Skeletal muscle tissue (tissue), 4 donors: Measurements from ENCODE around the gene GRM7. TPM values are rescaled to one million over a fixed set of nuclear protein-coding genes. Genes with fewer than 3 reads are reported as not detected.

Source experiments
- H3K27ac ChIP-seq: one replicate; pipeline ENCODE4 v1.7.0; 2013; ENCODE audit warnings: mild to moderate bottlenecking, low read depth, low read length, inconsistent platforms
- H3K27me3 ChIP-seq, 3 donors: one replicate each; pipeline ENCODE4 v1.7.0; 2013; ENCODE audit warnings: low read length in 3 of 3; ENCODE audit not compliant: control insufficient read depth in 3 of 3, insufficient read depth in 3 of 3
- H3K36me3 ChIP-seq, 3 donors: one replicate each; pipeline ENCODE4 v1.7.0; 2013; ENCODE audit warnings: low read length in 3 of 3; ENCODE audit not compliant: control insufficient read depth in 3 of 3, insufficient read depth in 3 of 3
- H3K4me1 ChIP-seq, 3 donors: one replicate each; pipeline ENCODE4 v1.7.0; 2013; ENCODE audit warnings: low read length in 3 of 3, mild to moderate bottlenecking in 3 of 3; ENCODE audit not compliant: control insufficient read depth in 3 of 3, insufficient read depth in 3 of 3
- H3K4me3 ChIP-seq, 3 donors: one replicate each; pipeline ENCODE4 v1.7.0; 2013; ENCODE audit warnings: low read length in 3 of 3
- H3K9ac ChIP-seq, 3 donors: one replicate each; pipeline ENCODE4 v1.7.0; 2013; ENCODE audit warnings: low read length in 3 of 3, mild to moderate bottlenecking in 3 of 3, moderate library complexity in 2 of 3, low read depth in 1 of 3
- H3K9me3 ChIP-seq, 3 donors: one replicate each; pipeline ENCODE4 v1.7.0; 2013; ENCODE audit warnings: low read length in 3 of 3; ENCODE audit not compliant: control insufficient read depth in 3 of 3
- total RNA-seq: library from RNA; depleted of rRNA; stranded (reverse); fragments of >200 nt; gene quantifications from one replicate; pipeline ENCODE4 v1.2.3, GENCODE V29; 2014
- donor health status: Osteomylitis.

GRM7 gene
- total RNA-seq, 1 donor from 2014 or later: 1.0 TPM

GRCh38 chr3:7242303-7242635 lies 381.4 kb downstream of the GRM7 start:
- no peaks in the 10 kb centered on the region for H3K4me1 ChIP-seq
- H3K27ac ChIP-seq: no peak overlapping the region
- H3K27me3 ChIP-seq: no peaks in the 10 kb centered on the region
- H3K36me3 ChIP-seq: no peaks in the 10 kb centered on the region
- no peak overlapping the region for H3K9ac ChIP-seq
- no peak overlapping the region for H3K4me3 ChIP-seq
- H3K9me3 ChIP-seq: no peaks in the 10 kb centered on the region

- Histone ChIP-seq H3K27ac (no peak overlapping the region), H3K4me1 (no peaks in the 10 kb centered on the region), H3K27me3 (no peaks in the 10 kb centered on the region), H3K36me3 (no peaks in the 10 kb centered on the region), H3K9ac (no peak overlapping the region), H3K9me3 (no peaks in the 10 kb centered on the region), H3K4me3 (no peak overlapping the region)
Measured at GRCh38 chr3:7249493-7250076, 388.7 kb downstream of the GRM7 start.

- Histone ChIP-seq H3K4me3 (no peak overlapping the region), H3K9ac (no peak overlapping the region), H3K27ac (no peak overlapping the region), H3K36me3 (no peaks in the 10 kb centered on the region), H3K27me3 (no peaks in the 10 kb centered on the region), H3K9me3 (peaks cover 0 to 6% (median 2%) of the 10 kb centered on the region in 3 donors), H3K4me1 (no peaks in the 10 kb centered on the region)
Measured at GRCh38 chr3:7254251-7254650, 393.3 kb downstream of the GRM7 start.

GRCh38 chr3:7260975-7261374 lies 400.1 kb downstream of the GRM7 start:
- H3K4me1 ChIP-seq: peaks cover 0 to 2% (median 0%) of the 10 kb centered on the region in 3 donors
- no peak overlapping the region for H3K4me3 ChIP-seq
- H3K27me3 ChIP-seq: no peaks in the 10 kb centered on the region

GRCh38 chr3:7263347-7264195 lies 402.7 kb downstream of the GRM7 start:
- Histone ChIP-seq H3K4me3 (no peak overlapping the region), H3K9ac (no peak overlapping the region), H3K27me3 (no peaks in the 10 kb centered on the region)

More at GRCh38 chr3:7260975-7261374, 400.1 kb downstream of the GRM7 start:
- Histone ChIP-seq H3K36me3 (no peaks in the 10 kb centered on the region), H3K9ac (no peak overlapping the region), H3K9me3 (peaks cover 0 to 6% (median 0%) of the 10 kb centered on the region in 3 donors), H3K27ac (no peak overlapping the region)

GRCh38 chr3:7264196-7264526 lies 403.2 kb downstream of the GRM7 start:
- Histone ChIP-seq H3K9me3 (no peaks in the 10 kb centered on the region), H3K9ac (no peak overlapping the region), H3K27me3 (no peaks in the 10 kb centered on the region), H3K4me3 (no peak overlapping the region), H3K27ac (no peak overlapping the region), H3K36me3 (no peaks in the 10 kb centered on the region), H3K4me1 (peaks cover 0 to 2% (median 0%) of the 10 kb centered on the region in 3 donors)

More at GRCh38 chr3:7263347-7264195, 402.7 kb downstream of the GRM7 start:
- H3K4me1 ChIP-seq: peaks cover 0 to 2% (median 0%) of the 10 kb centered on the region in 3 donors
- H3K9me3 ChIP-seq: no peaks in the 10 kb centered on the region
- no peak overlapping the region for H3K27ac ChIP-seq
- no peaks in the 10 kb centered on the region for H3K36me3 ChIP-seq

GRCh38 chr3:7265736-7266135 lies 404.8 kb downstream of the GRM7 start:
- peaks cover 0 to 2% (median 0%) of the 10 kb centered on the region in 3 donors for H3K4me1 ChIP-seq
- H3K4me3 ChIP-seq: no peak overlapping the region
- H3K36me3 ChIP-seq: no peaks in the 10 kb centered on the region
- H3K27ac ChIP-seq: no peak overlapping the region
- no peak overlapping the region for H3K9ac ChIP-seq
- no peaks in the 10 kb centered on the region for H3K9me3 ChIP-seq
- no peaks in the 10 kb centered on the region for H3K27me3 ChIP-seq

GRCh38 chr3:7266551-7266950 lies 405.6 kb downstream of the GRM7 start:
- Histone ChIP-seq H3K27me3 (no peaks in the 10 kb centered on the region), H3K4me1 (peaks cover 0 to 2% (median 0%) of the 10 kb centered on the region in 3 donors), H3K9ac (no peak overlapping the region), H3K27ac (no peak overlapping the region), H3K36me3 (no peaks in the 10 kb centered on the region), H3K4me3 (no peak overlapping the region), H3K9me3 (no peaks in the 10 kb centered on the region)

GRCh38 chr3:7270731-7271130 lies 409.8 kb downstream of the GRM7 start:
- H3K27ac ChIP-seq: no peak overlapping the region
- H3K4me1 ChIP-seq: no peaks in the 10 kb centered on the region
- no peaks in the 10 kb centered on the region for H3K36me3 ChIP-seq
- peaks cover 0 to 2% (median 0%) of the 10 kb centered on the region in 3 donors for H3K9me3 ChIP-seq
- no peaks in the 10 kb centered on the region for H3K27me3 ChIP-seq
- H3K9ac ChIP-seq: no peak overlapping the region
- H3K4me3 ChIP-seq: no peak overlapping the region

- no peak overlapping the region for H3K9ac ChIP-seq
- no peaks in the 10 kb centered on the region for H3K4me1 ChIP-seq
- H3K36me3 ChIP-seq: no peaks in the 10 kb centered on the region
- no peaks in the 10 kb centered on the region for H3K27me3 ChIP-seq
- H3K9me3 ChIP-seq: peaks cover 0 to 2% (median 0%) of the 10 kb centered on the region in 3 donors
- no peak overlapping the region for H3K27ac ChIP-seq
- H3K4me3 ChIP-seq: no peak overlapping the region
Measured at GRCh38 chr3:7271631-7272030, 410.7 kb downstream of the GRM7 start.
